RWPE1 (cell line): ENCODE results near the gene IMMP2L.

ENCODE experiments used
- CTCF ChIA-PET: fragments of 350-600 bp; sonication (Branson Sonifier 250); formaldehyde crosslinking; extraction: SDS; loops from one replicate; lab custom pipeline; 2021; lab: Yijun Ruan, JAX
- POLR2A ChIA-PET: fragments of 400-600 bp; formaldehyde crosslinking; extraction: SDS; loops from one replicate; lab custom pipeline; 2020; ENCODE audit warnings: antibody characterized with exemption; ENCODE audit not compliant: low non-redundant PET; lab: Yijun Ruan, JAX
- DNase-seq: peaks from one replicate; pipeline ENCODE4 v3.0.0; 2012; ENCODE audit warnings: low spot score
- H3K27ac ChIP-seq: fragments of 450-650 bp; 2 replicates; pipeline ENCODE4 v1.5.1; 2017
- TF ChIP-seq, protein P1 (sequence below): fragments of 450-650 bp; conservative IDR thresholded peaks from 2 replicates; pipeline ENCODE4 v1.5.1; 2017; ENCODE audit warnings: low read depth, mild to moderate bottlenecking

The IMMP2L gene

DNA sequence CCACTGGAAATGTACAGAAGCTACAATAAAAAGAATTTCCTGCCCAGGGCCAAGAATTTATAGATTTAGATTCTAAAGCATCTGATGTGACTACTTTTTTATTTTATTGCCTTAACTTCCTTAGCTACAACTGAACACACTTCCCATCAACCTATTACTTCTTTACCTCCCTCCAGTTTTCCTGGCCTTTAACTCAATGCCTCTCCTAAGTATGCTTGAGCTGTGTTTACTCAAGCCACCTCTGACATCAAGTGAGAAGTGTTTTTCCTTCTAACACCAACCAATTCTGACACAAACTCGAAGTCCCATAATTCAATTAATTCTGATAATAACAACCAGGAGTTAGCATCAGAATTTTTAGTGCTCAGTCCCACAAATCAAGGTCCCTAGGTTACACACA is 170.0 kb downstream of the IMMP2L start:
- ChIA-PET CTCF (interaction anchor here (0.6 kb wide), 1 partner anchor 404 kb away, joined by 3 read pairs; no protein-coding TSS in a partner anchor), POLR2A (no interaction called here)
- DNase-seq = no peak
- TF ChIP-seq, protein P1, sequence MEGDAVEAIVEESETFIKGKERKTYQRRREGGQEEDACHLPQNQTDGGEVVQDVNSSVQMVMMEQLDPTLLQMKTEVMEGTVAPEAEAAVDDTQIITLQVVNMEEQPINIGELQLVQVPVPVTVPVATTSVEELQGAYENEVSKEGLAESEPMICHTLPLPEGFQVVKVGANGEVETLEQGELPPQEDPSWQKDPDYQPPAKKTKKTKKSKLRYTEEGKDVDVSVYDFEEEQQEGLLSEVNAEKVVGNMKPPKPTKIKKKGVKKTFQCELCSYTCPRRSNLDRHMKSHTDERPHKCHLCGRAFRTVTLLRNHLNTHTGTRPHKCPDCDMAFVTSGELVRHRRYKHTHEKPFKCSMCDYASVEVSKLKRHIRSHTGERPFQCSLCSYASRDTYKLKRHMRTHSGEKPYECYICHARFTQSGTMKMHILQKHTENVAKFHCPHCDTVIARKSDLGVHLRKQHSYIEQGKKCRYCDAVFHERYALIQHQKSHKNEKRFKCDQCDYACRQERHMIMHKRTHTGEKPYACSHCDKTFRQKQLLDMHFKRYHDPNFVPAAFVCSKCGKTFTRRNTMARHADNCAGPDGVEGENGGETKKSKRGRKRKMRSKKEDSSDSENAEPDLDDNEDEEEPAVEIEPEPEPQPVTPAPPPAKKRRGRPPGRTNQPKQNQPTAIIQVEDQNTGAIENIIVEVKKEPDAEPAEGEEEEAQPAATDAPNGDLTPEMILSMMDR = no peak
- H3K27ac ChIP-seq = no peak overlapping the region

DNA sequence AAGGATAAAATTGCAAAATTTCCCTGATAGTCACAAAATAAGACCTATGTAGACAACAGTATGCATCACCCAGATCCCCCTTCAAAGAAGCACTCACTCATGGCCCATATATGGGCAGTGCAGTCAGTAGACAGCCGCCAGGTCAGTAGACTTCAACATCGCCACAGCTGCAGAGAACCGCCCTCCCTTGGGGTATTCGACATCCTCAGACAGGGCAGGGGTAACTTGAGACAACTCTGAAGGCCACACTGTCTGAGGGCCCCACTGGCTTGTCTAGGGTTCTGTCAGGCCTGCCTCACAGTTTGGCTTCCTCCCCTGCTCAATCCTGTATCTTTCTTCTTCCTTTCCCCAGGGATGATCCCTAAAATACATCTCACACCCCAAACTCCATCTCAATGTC is 172.3 kb downstream of the IMMP2L start:
- no peak for DNase-seq
- ChIA-PET CTCF (no interaction called here), POLR2A (no interaction called here)
- TF ChIP-seq, protein P1 = no peak
- no peak overlapping the region for H3K27ac ChIP-seq

DNA sequence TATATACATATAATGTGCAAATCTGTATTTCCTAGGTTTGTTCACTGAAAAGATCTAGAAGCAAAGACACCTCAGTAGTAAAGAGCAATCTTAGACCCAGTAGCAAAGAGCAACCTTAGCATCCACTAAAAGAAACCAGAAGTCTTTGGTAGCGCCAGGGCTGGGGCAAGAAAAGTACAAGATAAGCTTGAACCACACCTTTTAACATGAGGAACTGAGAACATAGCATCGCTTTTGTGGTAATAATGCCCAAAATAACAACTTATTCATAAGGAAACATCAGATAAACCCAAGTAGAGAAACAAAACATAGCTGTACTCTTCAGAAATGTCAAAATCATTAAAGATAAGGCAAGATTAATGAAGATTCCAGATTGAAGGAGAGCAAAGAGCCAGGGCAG is 173.4 kb downstream of the IMMP2L start:
- H3K27ac ChIP-seq = no peak overlapping the region
- TF ChIP-seq, protein P1 = no peak
- ChIA-PET POLR2A (no interaction called here), CTCF (interaction anchor here (0.5 to 0.6 kb wide), 3 partner anchors 30 to 369 kb away, joined by 3 to 4 read pairs (median 3); no protein-coding TSS in a partner anchor)
- DNase-seq = no peak

DNA sequence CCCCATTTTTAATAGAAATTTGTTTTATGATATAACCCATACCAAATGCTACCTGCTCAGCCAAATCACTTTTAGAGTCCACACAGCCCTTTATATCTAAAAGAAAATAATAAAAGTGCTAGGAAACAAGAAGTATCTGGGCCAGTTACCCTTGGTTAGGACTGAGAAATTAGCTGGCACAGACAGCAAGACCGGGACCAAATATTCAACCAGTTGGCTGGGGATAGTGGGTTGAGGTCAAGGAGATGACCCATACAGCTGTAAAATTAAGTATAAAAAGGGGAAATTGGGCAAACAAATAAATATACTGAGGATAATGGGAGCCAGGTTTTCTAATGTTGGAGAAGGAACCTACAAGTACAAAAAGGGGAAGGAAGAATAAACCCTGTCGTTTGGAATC is 174.3 kb downstream of the IMMP2L start:
- ChIA-PET CTCF (no interaction called here), POLR2A (no interaction called here)
- no peak overlapping the region for H3K27ac ChIP-seq
- no peak for DNase-seq
- TF ChIP-seq, protein P1 = no peak

DNA sequence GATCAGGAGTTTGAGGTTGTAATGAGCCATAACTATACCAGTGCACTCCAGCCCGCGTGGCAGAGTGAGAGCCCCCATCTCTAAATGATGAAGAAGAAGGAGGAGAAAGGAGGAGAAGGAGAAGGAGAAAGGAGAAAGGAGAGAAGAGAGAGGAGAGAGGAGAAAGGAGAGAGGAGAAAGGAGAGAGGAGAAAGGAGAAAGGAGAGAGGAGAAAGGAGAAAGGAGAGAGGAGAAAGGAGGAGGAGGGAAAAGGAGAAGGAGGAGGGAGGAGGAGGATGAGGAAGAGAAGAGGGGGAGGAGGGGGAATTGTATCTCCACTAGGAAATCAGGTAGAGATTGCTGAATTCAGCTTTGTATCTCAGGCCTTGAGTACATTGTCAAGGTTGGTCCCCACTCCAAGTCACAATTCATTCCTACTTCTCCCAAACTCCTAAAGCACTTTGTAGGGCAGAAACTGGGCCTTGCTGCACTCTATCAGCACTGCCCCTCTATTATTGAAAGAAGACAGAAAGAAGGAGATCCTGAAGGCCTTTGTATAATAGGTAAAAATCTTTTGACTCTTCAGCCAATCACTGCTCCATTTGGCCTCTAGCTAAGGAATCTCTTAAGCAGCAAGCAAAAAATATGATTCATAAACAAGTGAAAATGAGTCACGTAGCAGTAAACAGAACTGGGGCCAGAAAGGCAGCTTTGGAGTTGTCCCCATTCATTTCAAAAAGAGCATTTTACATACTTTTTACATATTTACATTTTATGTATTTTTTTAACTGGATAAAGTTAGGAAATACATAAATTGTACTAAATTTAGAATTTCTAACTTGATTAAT is 178.0 kb downstream of the IMMP2L start:
- TF ChIP-seq, protein P1 = no peak
- ChIA-PET POLR2A (no interaction called here), CTCF (no interaction called here)
- H3K27ac ChIP-seq = no peak overlapping the region
- DNase-seq = peak; percentile 53

DNA sequence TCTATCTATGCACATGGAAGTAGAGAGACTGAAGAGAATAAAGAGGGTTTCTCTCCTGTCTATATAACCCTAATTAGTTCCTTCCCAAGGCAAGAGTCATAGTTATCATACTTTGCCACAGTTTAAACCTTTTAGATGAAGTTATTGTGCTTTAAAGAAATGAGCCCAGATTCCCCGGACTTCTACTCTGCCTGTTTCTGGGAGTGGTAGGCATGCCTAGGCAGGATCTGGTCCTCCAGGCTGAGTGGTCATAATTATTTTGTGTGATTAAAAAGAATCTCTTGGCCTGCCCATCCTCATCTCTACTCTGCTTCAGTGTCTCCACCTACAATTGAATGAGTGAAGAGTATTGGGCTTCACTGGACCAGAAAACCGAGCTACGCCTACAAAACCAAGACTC is 179.2 kb downstream of the IMMP2L start:
- H3K27ac ChIP-seq = no peak overlapping the region
- POLR2A ChIA-PET = no interaction called here
- TF ChIP-seq, protein P1 = no peak
- DNase-seq = no peak
- CTCF ChIA-PET = no interaction called here
